SK-N-SH treated with all-trans-retinoic acid at 6 μM for 48 hours (cell line): Measurements from ENCODE around the gene BCL6B.

Experiments
- ARNTL ChIP-seq: fragments of 450-650 bp; formaldehyde crosslinking; IDR thresholded peaks from 2 replicates; pipeline ENCODE4 v1.5.0; 2020; ENCODE audit warnings: low read depth, mild to moderate bottlenecking, moderate library complexity, borderline replicate concordance
- CSDC2 ChIP-seq: fragments of 250-450 bp; sonication (Bioruptor Pico); IDR thresholded peaks from 2 replicates; pipeline ENCODE4 v1.5.0; 2020; ENCODE audit warnings: mild to moderate bottlenecking, moderate library complexity
- PATZ1 ChIP-seq: fragments of 250-450 bp; sonication (Bioruptor Pico); IDR thresholded peaks from 2 replicates; pipeline ENCODE4 v1.8.0; 2020; ENCODE audit warnings: mild to moderate bottlenecking, moderate library complexity, borderline replicate concordance
- SNAI2 ChIP-seq: fragments of 250-450 bp; sonication (Bioruptor Pico); IDR thresholded peaks from 2 replicates; pipeline ENCODE4 v1.5.0; 2020; ENCODE audit warnings: mild to moderate bottlenecking, moderate library complexity
- ZC3H10 ChIP-seq: fragments of 250-450 bp; sonication (Bioruptor Pico); IDR thresholded peaks from 2 replicates; pipeline ENCODE4 v1.5.1; 2021; ENCODE audit warnings: mild to moderate bottlenecking, moderate library complexity
- TF ChIP-seq, protein P1 (sequence below): fragments of 250-450 bp; sonication (Bioruptor Pico); IDR thresholded peaks from 2 replicates; pipeline ENCODE4 v1.8.0; 2021; ENCODE audit warnings: low read depth, mild to moderate bottlenecking, moderate library complexity, borderline replicate concordance

- TF ChIP-seq CSDC2 (CRISPR knock-in tag) (no peak), ARNTL (CRISPR knock-in tag) (no peak), ZC3H10 (CRISPR knock-in tag) (no peak), SNAI2 (CRISPR knock-in tag) (no peak), PATZ1 (no peak)
- TF ChIP-seq, protein P1, sequence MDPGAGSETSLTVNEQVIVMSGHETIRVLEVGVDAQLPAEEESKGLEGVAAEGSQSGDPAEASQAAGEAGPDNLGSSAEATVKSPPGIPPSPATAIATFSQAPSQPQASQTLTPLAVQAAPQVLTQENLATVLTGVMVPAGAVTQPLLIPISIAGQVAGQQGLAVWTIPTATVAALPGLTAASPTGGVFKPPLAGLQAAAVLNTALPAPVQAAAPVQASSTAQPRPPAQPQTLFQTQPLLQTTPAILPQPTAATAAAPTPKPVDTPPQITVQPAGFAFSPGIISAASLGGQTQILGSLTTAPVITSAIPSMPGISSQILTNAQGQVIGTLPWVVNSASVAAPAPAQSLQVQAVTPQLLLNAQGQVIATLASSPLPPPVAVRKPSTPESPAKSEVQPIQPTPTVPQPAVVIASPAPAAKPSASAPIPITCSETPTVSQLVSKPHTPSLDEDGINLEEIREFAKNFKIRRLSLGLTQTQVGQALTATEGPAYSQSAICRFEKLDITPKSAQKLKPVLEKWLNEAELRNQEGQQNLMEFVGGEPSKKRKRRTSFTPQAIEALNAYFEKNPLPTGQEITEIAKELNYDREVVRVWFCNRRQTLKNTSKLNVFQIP: no peak
Observed at GRCh38 chr17:7021993-7022778, 664 bp upstream of the BCL6B start.
